ENCODE results near the gene CFAP45.

DNA sequence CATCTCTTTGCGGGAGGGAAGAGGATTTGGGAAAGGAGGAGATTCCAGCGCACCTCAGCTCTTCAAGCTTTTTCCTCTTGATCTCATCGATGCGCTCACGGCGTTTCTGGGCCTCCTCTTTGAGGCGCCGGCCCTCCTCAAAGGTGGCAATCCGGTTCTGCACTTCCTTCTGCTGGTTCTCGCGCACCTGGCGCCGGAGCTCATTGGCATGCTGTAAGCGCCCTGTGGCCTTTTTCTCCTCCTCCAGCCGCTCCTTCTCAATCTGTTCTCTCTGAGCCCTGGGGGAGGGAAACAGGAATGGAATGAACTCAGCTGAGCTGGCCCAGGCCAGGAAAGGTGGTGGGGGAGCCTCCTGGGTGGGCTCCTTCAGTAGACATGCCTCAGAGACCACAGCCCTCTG lies 27.1 kb downstream of the CFAP45 start:
- TF ChIP-seq, protein P1, sequence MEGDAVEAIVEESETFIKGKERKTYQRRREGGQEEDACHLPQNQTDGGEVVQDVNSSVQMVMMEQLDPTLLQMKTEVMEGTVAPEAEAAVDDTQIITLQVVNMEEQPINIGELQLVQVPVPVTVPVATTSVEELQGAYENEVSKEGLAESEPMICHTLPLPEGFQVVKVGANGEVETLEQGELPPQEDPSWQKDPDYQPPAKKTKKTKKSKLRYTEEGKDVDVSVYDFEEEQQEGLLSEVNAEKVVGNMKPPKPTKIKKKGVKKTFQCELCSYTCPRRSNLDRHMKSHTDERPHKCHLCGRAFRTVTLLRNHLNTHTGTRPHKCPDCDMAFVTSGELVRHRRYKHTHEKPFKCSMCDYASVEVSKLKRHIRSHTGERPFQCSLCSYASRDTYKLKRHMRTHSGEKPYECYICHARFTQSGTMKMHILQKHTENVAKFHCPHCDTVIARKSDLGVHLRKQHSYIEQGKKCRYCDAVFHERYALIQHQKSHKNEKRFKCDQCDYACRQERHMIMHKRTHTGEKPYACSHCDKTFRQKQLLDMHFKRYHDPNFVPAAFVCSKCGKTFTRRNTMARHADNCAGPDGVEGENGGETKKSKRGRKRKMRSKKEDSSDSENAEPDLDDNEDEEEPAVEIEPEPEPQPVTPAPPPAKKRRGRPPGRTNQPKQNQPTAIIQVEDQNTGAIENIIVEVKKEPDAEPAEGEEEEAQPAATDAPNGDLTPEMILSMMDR (conservative IDR thresholded peaks at IDR 0.05): no peak
- no peak for TF ChIP-seq EZH2 (IDR thresholded peaks at IDR 0.05; ENCODE audit: low read depth)
